Adipose tissue (tissue), 3 donors: Measurements from ENCODE around the gene ZNF579. TPM values are rescaled to one million over a fixed set of nuclear protein-coding genes. Genes with fewer than 3 reads are reported as not detected.
"Not testable (repeated sequence)": the region's sequence is repeated elsewhere in the genome, so short reads cannot be mapped to it uniquely, and the experiment has no call there.

ENCODE experiments used
- H3K27ac ChIP-seq: one replicate; pipeline ENCODE4 v1.5.1; 2013; ENCODE audit warnings: low read depth, low read length
- whole genome bisulfite sequencing, 3 donors: extraction: QIAGEN DNeasy Blood & Tissue Kit; methylation state at CpG; one replicate each; pipeline ENCODE4 v1.1.7; 2013; 5-methylcytosine and 5-hydroxymethylcytosine counted together
- polyA plus RNA-seq, 3 donors: library from polyadenylated mRNA; stranded (reverse); fragments of 200-250 nt; gene quantifications; one replicate each; pipeline ENCODE4 v1.2.3, GENCODE V29; 2013
- donor health status: healthy with polysubstance abuse.
- donor health status: Bipolar disorder and iron deficiency.
- donor health status: healthy.

ZNF579 gene
- polyA plus RNA-seq, 3 donors, result 3.7 to 7.8 (median 7.2) TPM

DNA sequence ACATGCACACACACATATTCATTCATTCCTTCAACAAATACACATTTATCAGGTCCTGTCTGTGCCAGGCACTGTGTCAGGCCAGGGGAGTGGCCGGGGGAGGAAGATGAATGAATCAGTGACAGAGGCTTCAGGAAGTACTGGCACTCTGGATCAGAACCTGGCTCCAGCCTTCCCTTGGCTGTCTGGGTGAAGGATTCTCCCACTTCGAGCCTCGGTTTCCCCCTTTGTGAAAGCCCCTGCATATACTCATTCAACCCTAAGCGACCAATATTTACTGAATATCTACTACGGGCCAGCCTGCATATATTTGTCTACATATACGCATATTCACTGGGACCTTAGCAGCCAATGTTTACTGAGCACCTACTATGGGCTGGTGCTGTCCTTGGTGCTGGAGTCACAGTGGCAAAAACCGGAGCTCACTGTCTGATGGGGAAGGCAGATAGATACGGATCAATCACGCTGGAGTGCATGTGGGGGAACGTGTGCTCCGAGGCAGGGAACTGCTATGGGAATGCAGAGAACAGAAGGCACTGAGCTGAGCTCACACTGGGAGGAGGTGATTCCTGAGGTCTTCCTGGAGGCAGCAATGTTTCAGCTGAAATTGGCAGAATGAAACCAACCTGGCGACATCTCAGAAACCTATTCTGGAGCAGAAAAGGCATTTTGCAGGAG, 636 bp upstream of the ZNF579 start:
- no peak overlapping the region for H3K27ac ChIP-seq
- 23 to 31% (median 31%) methylated on average over 12 of the region's 12 CpGs for WGBS, 3 donors

GRCh38 chr19:55579766-55580621, 654 bp downstream of the ZNF579 start:
- H3K27ac ChIP-seq, result no peak overlapping the region
- WGBS, 3 donors, result 9 to 10% (median 9%) methylated on average over 18 to 20 of the region's 20 CpGs

DNA sequence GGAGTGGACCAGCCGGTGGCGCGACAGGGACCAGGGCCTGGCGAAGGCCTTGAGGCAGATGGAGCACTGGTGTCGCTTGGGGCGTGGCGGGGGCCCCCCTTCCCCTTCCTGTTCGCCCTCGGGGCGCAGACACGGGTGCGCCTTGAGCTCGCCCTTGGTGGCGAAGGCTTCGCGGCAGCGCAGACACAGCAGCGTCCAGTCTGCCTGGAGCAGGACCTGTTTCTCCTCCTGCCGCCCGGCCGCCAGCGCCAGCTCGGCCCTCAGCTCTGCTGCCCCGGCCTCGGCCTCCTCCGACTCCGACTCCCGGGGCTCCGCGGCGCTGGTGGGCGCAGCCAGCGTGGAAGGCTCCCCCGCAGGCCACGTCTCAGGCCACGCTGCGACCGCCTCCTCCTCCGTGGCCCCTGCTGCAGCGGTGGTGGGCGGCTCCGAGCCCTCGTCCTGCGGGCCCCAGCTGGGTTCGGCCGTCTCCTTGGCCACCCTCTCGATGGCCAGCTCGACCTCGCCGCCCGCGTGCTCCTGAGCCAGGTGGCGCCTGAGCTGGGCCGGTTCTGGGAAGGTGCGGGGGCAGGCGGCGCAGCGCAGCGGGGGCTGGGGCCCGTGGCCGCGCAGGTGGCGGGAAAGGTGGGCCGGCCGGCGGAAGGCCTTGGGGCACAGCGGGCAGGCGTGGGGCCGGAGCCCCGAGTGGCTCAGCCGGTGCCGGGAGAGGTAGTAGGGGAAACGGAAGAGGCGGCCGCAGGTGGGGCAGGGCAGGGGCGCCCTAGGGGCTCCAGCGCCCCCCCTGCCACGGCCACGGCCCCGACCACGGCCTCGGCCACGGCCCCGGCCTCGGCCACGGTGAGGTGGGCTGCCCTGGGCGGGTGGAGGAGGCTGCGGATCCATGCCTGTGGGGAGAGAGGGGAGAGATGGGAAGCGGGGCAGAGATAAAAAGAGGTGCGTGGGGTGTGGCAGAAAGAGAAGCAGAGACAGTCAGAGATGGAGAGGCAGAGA, 1.6 kb downstream of the ZNF579 start:
- 91 to 94% (median 93%) methylated on average over 62 to 90 of the region's 90 CpGs for WGBS, 3 donors
- no peak overlapping the region for H3K27ac ChIP-seq

DNA sequence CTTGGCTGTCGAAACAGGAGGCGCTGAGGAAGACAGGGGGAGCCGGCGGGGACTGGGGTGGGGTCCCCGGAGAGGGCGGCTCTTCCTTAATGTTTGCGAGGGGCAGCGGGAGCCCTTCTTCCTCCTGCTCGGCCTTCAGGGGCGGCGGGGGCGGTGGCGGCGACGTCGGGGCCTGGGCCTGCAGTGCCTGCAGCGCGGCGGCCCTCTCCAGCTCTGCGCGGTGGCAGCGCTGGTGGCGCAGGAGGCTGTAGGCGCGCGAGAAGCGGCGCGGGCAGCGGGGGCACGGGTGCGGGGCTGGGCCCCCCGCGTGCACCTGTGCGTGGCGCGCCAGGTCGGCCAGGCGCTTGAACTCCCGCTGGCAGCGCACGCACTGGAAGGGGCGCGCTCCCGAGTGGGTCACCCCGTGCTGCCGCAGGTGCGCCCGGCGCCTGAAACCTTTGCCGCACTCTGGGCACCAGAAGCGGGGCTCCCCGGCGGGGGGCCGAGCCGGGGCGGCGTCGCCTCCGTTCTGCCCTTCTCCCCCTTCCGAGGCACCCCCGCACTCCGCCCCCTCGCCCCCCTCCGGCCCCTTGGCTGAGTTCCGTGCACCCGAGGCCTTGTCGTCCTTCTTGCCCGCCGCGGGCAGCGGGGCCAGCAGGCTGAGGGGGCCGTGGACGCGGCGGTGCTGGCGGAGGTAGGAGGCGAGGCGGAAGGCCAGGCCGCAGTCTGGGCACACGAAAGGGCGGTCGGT, 2.5 kb downstream of the ZNF579 start:
- 94 to 96% (median 95%) methylated on average over 55 to 83 of the region's 83 CpGs for WGBS, 3 donors
- H3K27ac ChIP-seq, result no peak overlapping the region

DNA sequence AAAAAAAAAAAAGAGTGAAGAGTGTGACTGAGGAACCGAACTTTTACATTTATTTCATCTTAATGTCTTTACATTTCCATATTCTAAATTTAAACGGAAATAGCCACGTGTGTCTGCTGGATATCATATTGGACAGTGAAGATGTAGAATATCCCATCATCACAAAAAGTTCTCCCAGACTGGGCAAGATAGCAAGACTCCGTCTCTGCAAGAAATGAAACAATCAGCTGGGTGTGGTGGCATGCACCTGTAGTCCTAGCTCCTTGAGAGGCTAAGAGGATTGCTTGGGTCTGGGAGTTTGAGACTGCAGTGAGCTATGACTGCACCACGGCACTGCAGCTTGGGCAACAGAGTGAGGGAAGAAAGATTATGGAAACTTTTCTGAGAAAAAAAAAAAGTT, 3.9 kb downstream of the ZNF579 start:
- no peak overlapping the region for H3K27ac ChIP-seq
- WGBS, 3 donors, result 85 to 91% (median 89%) methylated on average over 5 of the region's 5 CpGs

DNA sequence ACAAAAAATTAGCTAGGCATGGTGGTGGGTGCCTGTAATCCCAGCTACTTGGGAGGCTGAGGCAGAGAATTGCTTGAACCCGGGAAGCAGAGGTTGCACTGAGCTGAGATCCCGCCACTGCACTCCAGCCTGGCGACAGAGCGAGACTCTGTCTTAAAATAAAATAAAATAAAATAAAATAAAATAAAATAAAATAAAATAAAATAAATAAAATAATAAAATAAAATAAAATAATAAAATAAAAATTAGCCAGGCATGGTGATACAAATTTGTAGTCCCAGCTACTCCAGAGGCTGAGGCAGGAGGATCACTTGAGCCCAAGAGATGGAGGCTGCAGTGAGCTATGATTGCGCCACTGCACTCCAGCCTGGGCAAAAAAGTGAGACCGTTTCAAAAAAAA, 6.7 kb downstream of the ZNF579 start:
- not testable (repeated sequence) for H3K27ac ChIP-seq
- WGBS, 3 donors, result 83 to 97% (median 90%) methylated on average over 6 of the region's 6 CpGs

DNA sequence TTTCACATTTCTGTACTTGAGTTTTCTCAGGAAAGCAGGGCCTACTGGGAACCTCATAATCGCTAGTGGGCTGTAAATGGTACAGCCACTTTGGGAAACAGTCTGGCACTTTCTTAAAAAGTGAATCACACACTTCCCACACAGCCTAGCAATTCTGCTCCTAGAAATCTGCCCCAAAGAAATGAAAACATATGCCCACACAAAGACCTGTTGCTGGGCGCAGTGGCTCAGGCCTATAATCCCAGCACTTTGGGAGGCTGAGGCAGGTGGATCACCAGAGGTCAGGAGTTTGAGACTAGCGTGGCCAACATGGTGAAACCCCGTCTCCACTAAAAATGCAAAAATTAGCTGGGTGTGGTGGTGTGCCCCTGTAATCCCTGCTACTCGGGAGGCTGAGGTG, 11.2 kb downstream of the ZNF579 start:
- H3K27ac ChIP-seq, result not testable (repeated sequence)
- WGBS, 3 donors, result 92 to 93% (median 92%) methylated on average over 5 of the region's 5 CpGs

- H3K27ac ChIP-seq, result no peak overlapping the region
Observed at GRCh38 chr19:55567708-55568328, 12.8 kb downstream of the ZNF579 start.

DNA sequence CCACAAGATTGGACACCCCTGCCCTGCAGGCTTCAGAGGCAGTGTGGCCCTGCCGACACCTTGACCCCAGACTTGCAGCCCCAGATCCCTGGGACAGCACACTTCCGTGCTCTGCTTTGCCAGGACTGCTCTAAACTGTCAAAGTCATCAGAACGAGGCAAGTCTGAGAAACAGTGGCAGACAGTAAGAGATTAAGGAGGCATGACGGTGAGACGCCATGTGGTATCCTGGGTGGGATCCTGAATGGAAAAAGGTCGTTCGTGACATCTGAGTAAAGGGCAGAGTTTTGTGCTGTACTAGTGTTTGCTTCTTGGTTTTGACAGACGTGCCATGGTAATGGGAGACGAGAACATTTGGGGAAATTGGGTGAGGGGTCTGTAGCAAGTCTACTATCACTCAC, 13.8 kb downstream of the ZNF579 start:
- no peak overlapping the region for H3K27ac ChIP-seq

DNA sequence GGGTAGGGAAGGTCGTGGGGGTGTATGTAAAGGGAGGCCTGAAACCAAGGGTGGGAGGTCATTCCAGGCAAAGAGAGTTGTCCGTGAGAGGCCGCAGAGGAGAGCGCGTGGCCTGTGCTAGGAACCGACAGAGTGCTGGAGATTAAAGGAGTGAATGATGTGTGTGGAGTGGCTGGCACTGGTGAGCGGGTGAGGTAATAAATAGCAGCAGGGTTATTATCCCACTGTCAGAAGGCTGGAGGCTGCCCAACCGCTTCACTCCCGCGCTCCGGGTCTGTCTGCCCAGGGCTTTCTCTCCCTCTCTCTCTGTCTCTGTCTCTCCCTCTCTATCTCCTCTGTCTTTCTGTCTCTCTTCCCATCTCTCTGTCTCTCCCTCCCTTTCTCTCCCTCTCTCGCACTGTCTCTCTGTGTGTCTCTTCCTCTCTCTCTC, 17.4 kb downstream of the ZNF579 start:
- no peak overlapping the region for H3K27ac ChIP-seq
- 52 to 60% (median 55%) methylated on average over 12 of the region's 12 CpGs for WGBS, 3 donors

More for the DNA sequence above, 13.8 kb downstream of the ZNF579 start:
- WGBS, 3 donors, result 41 to 56% (median 47%) methylated on average over 9 of the region's 9 CpGs

GRCh38 chr19:55559684-55560083, 21.0 kb downstream of the ZNF579 start:
- no peak overlapping the region for H3K27ac ChIP-seq
- 73 to 86% (median 78%) methylated on average over 9 of the region's 9 CpGs for WGBS, 3 donors

- H3K27ac ChIP-seq, result no peak overlapping the region
- 59 to 83% (median 71%) methylated on average over 8 of the region's 8 CpGs for WGBS, 3 donors
Observed at GRCh38 chr19:55554741-55555152, 25.9 kb downstream of the ZNF579 start.

DNA sequence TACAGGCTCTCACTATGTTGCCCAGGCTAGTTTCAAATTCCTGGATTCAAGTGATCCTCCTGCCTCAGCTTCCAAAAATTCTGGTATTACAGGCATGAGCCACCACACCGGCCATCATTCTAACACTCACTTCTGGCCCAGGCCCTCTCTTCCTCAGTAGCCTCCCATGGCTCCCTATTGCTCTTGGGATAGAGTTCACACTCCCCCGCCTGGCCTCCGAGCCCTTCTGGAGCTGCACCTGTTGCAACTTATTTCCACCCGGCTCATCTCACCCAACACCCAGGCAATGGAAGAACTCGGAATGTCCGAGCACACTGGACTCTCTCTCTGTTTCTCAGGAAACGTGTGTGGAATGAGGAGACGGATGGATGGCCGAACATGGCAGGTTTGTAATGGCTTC, 26.3 kb downstream of the ZNF579 start:
- WGBS, 3 donors, result 85 to 92% (median 91%) methylated on average over 9 of the region's 9 CpGs
- no peak overlapping the region for H3K27ac ChIP-seq

DNA sequence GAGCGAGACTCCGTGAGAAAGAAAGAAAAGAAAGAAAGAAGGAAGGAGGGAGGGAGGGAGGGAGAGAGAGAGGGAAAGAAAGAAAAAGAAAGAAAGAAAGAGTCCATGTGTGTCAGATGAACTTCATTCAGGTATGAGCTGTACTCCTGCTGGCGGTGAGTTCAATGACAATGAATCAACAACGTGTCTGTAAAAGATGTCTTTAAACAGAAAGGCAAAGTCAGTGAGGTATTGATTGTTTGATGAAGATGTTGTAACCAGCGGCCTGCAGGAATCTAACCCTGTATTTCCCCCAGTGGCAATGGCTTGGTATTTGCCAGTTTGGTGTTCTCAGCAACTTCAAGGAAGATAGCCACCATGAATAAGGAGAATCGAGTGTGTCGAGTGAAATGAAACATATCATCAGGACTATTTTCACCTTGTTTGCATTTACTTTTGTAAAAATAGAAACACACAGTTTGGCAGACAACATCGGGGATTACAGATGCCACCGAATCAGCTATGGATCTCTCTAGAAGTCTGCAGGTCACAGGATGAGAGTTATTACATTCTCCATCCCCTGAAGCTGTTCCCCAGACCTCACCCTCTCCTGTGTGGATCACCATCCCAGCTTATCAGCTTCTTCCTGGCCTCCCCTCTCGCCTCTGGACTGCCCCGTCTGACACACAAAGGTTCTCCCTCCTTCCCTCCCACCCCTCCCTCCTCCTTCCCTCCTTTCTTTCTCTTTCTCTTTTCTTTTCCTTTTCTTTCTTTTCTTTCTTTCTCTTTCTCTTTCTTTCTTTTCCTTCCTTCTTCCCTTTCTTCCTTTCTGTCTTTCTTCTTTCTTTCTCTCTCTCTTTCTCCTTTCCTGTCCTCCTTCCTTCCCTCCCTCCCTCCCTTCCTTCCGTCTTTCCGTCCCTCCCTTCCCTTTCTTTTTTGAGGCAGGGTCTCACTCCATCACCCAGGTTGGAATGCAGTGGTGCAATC, 27.1 kb downstream of the ZNF579 start:
- WGBS, 3 donors, result 55 to 69% (median 69%) methylated on average over 13 of the region's 13 CpGs

GRCh38 chr19:55552620-55553019, 28.0 kb downstream of the ZNF579 start:
- WGBS, 3 donors, result 55 to 70% (median 69%) methylated on average over 13 of the region's 13 CpGs
- no peak overlapping the region for H3K27ac ChIP-seq

More for the DNA sequence above, 27.1 kb downstream of the ZNF579 start:
- no peak overlapping the region for H3K27ac ChIP-seq

GRCh38 chr19:55552206-55552605, 28.4 kb downstream of the ZNF579 start:
- no peak overlapping the region for H3K27ac ChIP-seq
- WGBS, 3 donors, result 68 to 83% (median 78%) methylated on average over 5 of the region's 5 CpGs

- no peak overlapping the region for H3K27ac ChIP-seq
- WGBS, 3 donors, result 63 to 74% (median 67%) methylated on average over 7 of the region's 7 CpGs
Observed at GRCh38 chr19:55550321-55550650, 30.4 kb downstream of the ZNF579 start.
